Upper lobe of left lung (tissue), 6 donors: ENCODE results near the gene ESPNL. TPM values are rescaled to one million over a fixed set of nuclear protein-coding genes. Genes with fewer than 3 reads are reported as not detected.
A peak's percentile ranks its signal among the peaks of the same experiment; 100 is the strongest.

Experiments
- ATAC-seq, 2 donors: fragments of 200-7000 bp; cut with Tn5 transposase; one replicate each; pipeline ENCODE4 v1.9.1; 2022; ENCODE audit warnings: mild to moderate bottlenecking in 2 of 2, moderate library complexity in 2 of 2; ENCODE audit not compliant: low FRiP score in 2 of 2
- DNase-seq, 2 donors: peaks; one replicate each; pipeline ENCODE4 v3.0.0-alpha.2; 2019 to 2020
- H3K27ac ChIP-seq, 4 donors: fragments of 200-600 bp; sonication (generic); one replicate each; pipeline ENCODE4 v1.5.1; 2016 to 2019
- H3K27me3 ChIP-seq, 4 donors: fragments of 200-600 bp; sonication (generic); one replicate each; pipeline ENCODE4 v1.5.1; 2017 to 2019
- H3K36me3 ChIP-seq, 4 donors: fragments of 200-600 bp; sonication (generic); one replicate each; pipeline ENCODE4 v1.5.1; 2016 to 2019
- H3K4me1 ChIP-seq, 4 donors: fragments of 200-600 bp; sonication (generic); one replicate each; pipeline ENCODE4 v1.5.1; 2018 to 2019
- H3K4me3 ChIP-seq, 4 donors: fragments of 200-600 bp; sonication (generic); one replicate each; pipeline ENCODE4 v1.5.1; 2017 to 2019; ENCODE audit warnings: mild to moderate bottlenecking in 2 of 4, moderate library complexity in 1 of 4
- H3K9me3 ChIP-seq, 4 donors: fragments of 200-600 bp; sonication (generic); one replicate each; pipeline ENCODE4 v1.5.1; 2018 to 2019
- CTCF ChIP-seq, 6 experiments: fragments of 450-650 bp in 4 of 6; fragments of 200-600 bp in 2 of 6; sonication (generic) in 2 of 6; IDR thresholded peaks; one replicate each; pipeline ENCODE4 v1.5.1; 2016 to 2019; ENCODE audit warnings: antibody characterized with exemption in 6 of 6
- EP300 ChIP-seq, 4 donors: sonication (generic); formaldehyde crosslinking; IDR thresholded peaks; one replicate each; pipeline ENCODE4 v1.5.1; 2017; ENCODE audit warnings: antibody characterized with exemption in 4 of 4, control low read depth in 2 of 4
- POLR2A ChIP-seq, 4 donors: fragments of 450-650 bp; IDR thresholded peaks; one replicate each; pipeline ENCODE4 v1.5.1; 2016 to 2017; ENCODE audit warnings: antibody characterized with exemption in 4 of 4, mild to moderate bottlenecking in 2 of 4
- POLR2AphosphoS5 ChIP-seq, 2 donors: sonication (generic); formaldehyde crosslinking; IDR thresholded peaks; one replicate each; pipeline ENCODE4 v1.5.1; 2017; ENCODE audit warnings: antibody characterized with exemption in 2 of 2
- WGBS, 2 donors: methylation state at CpG; one replicate each; pipeline ENCODE4 v1.1.5; 2017 to 2018; 5-methylcytosine and 5-hydroxymethylcytosine counted together
- total RNA-seq, 6 donors: library from RNA; depleted of rRNA in 4 of 6; stranded (reverse); fragments of >200 nt in 4 of 6; gene quantifications; one replicate each; pipeline versions ENCODE4 v1.1.0 to v1.2.1, GENCODE V29; 2016 to 2021
- donor health status: DM: no; HTN: no; CAD: no; lungs with moderate emphysema.
- donor health status: DM: no; HTN: yes; CAD: no; lungs with severe emphysema.

Gene ESPNL
- total RNA-seq, 6 donors from 2014 or later = 0.10 to 3.1 (median 0.38) TPM; not detected in 2

- no peaks in the 10 kb centered on the region for H3K9me3 ChIP-seq
- no peak for DNase-seq
- H3K27ac ChIP-seq = no peak overlapping the region
- H3K27me3 ChIP-seq = no peaks in the 10 kb centered on the region
- H3K4me1 ChIP-seq = no peaks in the 10 kb centered on the region
- no peak for ATAC-seq
- no peak overlapping the region for H3K4me3 ChIP-seq
- 92 to 94% methylated on average over 7 of the region's 7 CpGs for WGBS, 2 donors
- H3K36me3 ChIP-seq = peaks cover 9 to 59% (median 17%) of the 10 kb centered on the region in 4 donors
- TF ChIP-seq POLR2AphosphoS5 (IDR thresholded peaks at IDR 0.05) (no peak), EP300 (IDR thresholded peaks at IDR 0.05) (no peak)
Measured at GRCh38 chr2:238067939-238068338, 32.2 kb upstream of the ESPNL start.

GRCh38 chr2:238069021-238069709 lies 31.0 kb upstream of the ESPNL start:
- peaks cover 9 to 58% (median 17%) of the 10 kb centered on the region in 4 donors for H3K36me3 ChIP-seq
- no peak for TF ChIP-seq POLR2A (IDR thresholded peaks at IDR 0.05)
- TF ChIP-seq CTCF (IDR thresholded peaks at IDR 0.05) = no peak
- TF ChIP-seq EP300 (IDR thresholded peaks at IDR 0.05) = no peak
- no peak for TF ChIP-seq POLR2AphosphoS5 (IDR thresholded peaks at IDR 0.05)
- H3K4me1 ChIP-seq = no peaks in the 10 kb centered on the region
- ATAC-seq (no peak), DNase-seq (peak in 1 of 2 donors; percentile 43)
- WGBS, 2 donors = 61 to 91% methylated on average over 4 to 7 of the region's 10 CpGs
- no peaks in the 10 kb centered on the region for H3K27me3 ChIP-seq
- H3K4me3 ChIP-seq = no peak overlapping the region
- no peak overlapping the region for H3K27ac ChIP-seq
- H3K9me3 ChIP-seq = no peaks in the 10 kb centered on the region

GRCh38 chr2:238069877-238070276 lies 30.3 kb upstream of the ESPNL start:
- no peaks in the 10 kb centered on the region for H3K9me3 ChIP-seq
- H3K4me3 ChIP-seq = no peak overlapping the region
- TF ChIP-seq CTCF (IDR thresholded peaks at IDR 0.05) = no peak
- TF ChIP-seq POLR2A (IDR thresholded peaks at IDR 0.05) = no peak
- no peak for TF ChIP-seq POLR2AphosphoS5 (IDR thresholded peaks at IDR 0.05)
- TF ChIP-seq EP300 (IDR thresholded peaks at IDR 0.05) = no peak
- no peak for ATAC-seq
- no peaks in the 10 kb centered on the region for H3K27me3 ChIP-seq
- WGBS, 2 donors = 90 to 93% methylated on average over 9 of the region's 9 CpGs
- H3K36me3 ChIP-seq = peaks cover 8 to 51% (median 18%) of the 10 kb centered on the region in 4 donors
- DNase-seq = peak in 1 of 2 donors; percentile 54
- H3K4me1 ChIP-seq = no peaks in the 10 kb centered on the region
- no peak overlapping the region for H3K27ac ChIP-seq

GRCh38 chr2:238075397-238075796 lies 24.7 kb upstream of the ESPNL start:
- H3K4me3 ChIP-seq = no peak overlapping the region
- H3K27me3 ChIP-seq = no peaks in the 10 kb centered on the region
- TF ChIP-seq POLR2A (IDR thresholded peaks at IDR 0.05) (no peak), POLR2AphosphoS5 (IDR thresholded peaks at IDR 0.05) (no peak), CTCF (IDR thresholded peaks at IDR 0.05) (no peak), EP300 (IDR thresholded peaks at IDR 0.05) (no peak)
- no peak for ATAC-seq
- H3K4me1 ChIP-seq = no peaks in the 10 kb centered on the region
- DNase-seq = no peak
- H3K9me3 ChIP-seq = no peaks in the 10 kb centered on the region
- peaks cover 0 to 11% (median 4%) of the 10 kb centered on the region in 4 donors for H3K36me3 ChIP-seq
- no peak overlapping the region for H3K27ac ChIP-seq

GRCh38 chr2:238077292-238077691 lies 22.8 kb upstream of the ESPNL start:
- DNase-seq (no peak), ATAC-seq (no peak)
- TF ChIP-seq POLR2A (IDR thresholded peaks at IDR 0.05) (no peak), CTCF (IDR thresholded peaks at IDR 0.05) (no peak), POLR2AphosphoS5 (IDR thresholded peaks at IDR 0.05) (no peak)
- no peaks in the 10 kb centered on the region for H3K27me3 ChIP-seq
- H3K9me3 ChIP-seq = no peaks in the 10 kb centered on the region
- peaks cover 0 to 19% (median 11%) of the 10 kb centered on the region in 4 donors for H3K36me3 ChIP-seq
- H3K27ac ChIP-seq = no peak overlapping the region
- H3K4me3 ChIP-seq = no peak overlapping the region
- 96% methylated on average over 1 of the region's 1 CpG for WGBS, 2 donors
- H3K4me1 ChIP-seq = no peaks in the 10 kb centered on the region
